Central memory CD8-positive, alpha-beta T cell (primary cell): ENCODE results near the gene NFAM1.

Experiments used
- ATAC-seq: fragments of 150-1000 bp; cut with Tn5 transposase; replicated peaks from 2 replicates; pipeline ENCODE4 v1.10.0; 2022; ENCODE audit warnings: mild to moderate bottlenecking, moderate FRiP score, moderate number of reproducible peaks; ENCODE audit not compliant: poor library complexity, severe bottlenecking; ENCODE audit errors: extremely low read depth
- DNase-seq, 2 donors: peaks; one replicate each; pipeline ENCODE4 v3.0.0; 2021; ENCODE audit warnings: low spot score in 2 of 2
- H3K27ac Mint-ChIP-seq: one replicate; pipeline ENCODE4 v1.8.0; 2022; ENCODE audit warnings: low read depth, mild to moderate bottlenecking, moderate library complexity, mixed read lengths
- H3K27me3 Mint-ChIP-seq: one replicate; pipeline ENCODE4 v1.8.0; 2022; ENCODE audit warnings: mixed read lengths
- H3K36me3 Mint-ChIP-seq: one replicate; pipeline ENCODE4 v1.8.0; 2022; ENCODE audit warnings: mild to moderate bottlenecking, moderate library complexity, mixed read lengths; ENCODE audit not compliant: insufficient read depth
- H3K4me1 Mint-ChIP-seq: one replicate; pipeline ENCODE4 v1.8.0; 2022; ENCODE audit warnings: mixed read lengths
- H3K4me3 Mint-ChIP-seq: one replicate; pipeline ENCODE4 v1.8.0; 2022; ENCODE audit warnings: mild to moderate bottlenecking, moderate library complexity, mixed read lengths
- H3K9me3 Mint-ChIP-seq: one replicate; pipeline ENCODE4 v1.8.0; 2022; ENCODE audit warnings: mixed read lengths

Gene NFAM1

GRCh38 chr22:42418811-42419242 lies 13.4 kb downstream of the NFAM1 start:
- H3K27me3 Mint-ChIP-seq, result peaks cover 39% of the 10 kb centered on the region
- peaks cover 3% of the 10 kb centered on the region for H3K36me3 Mint-ChIP-seq
- DNase-seq, result no peak
- no peaks in the 10 kb centered on the region for H3K9me3 Mint-ChIP-seq
- ATAC-seq, result no peak
- H3K4me3 Mint-ChIP-seq, result no peak overlapping the region
- H3K4me1 Mint-ChIP-seq, result peaks cover 5% of the 10 kb centered on the region
- peak overlapping the region; percentile 38 for H3K27ac Mint-ChIP-seq

GRCh38 chr22:42417645-42418305 lies 14.4 kb downstream of the NFAM1 start:
- Mint-ChIP-seq H3K9me3 (no peaks in the 10 kb centered on the region), H3K4me1 (peaks cover 5% of the 10 kb centered on the region), H3K36me3 (peaks cover 3% of the 10 kb centered on the region), H3K27ac (no peak overlapping the region), H3K27me3 (peaks cover 39% of the 10 kb centered on the region), H3K4me3 (no peak overlapping the region)
- no peak for ATAC-seq
- no peak for DNase-seq

GRCh38 chr22:42416671-42417230 lies 15.5 kb downstream of the NFAM1 start:
- no peak overlapping the region for H3K4me3 Mint-ChIP-seq
- no peaks in the 10 kb centered on the region for H3K36me3 Mint-ChIP-seq
- peaks cover 5% of the 10 kb centered on the region for H3K4me1 Mint-ChIP-seq
- H3K27me3 Mint-ChIP-seq, result peaks cover 39% of the 10 kb centered on the region
- DNase-seq (no peak), ATAC-seq (no peak)
- H3K9me3 Mint-ChIP-seq, result no peaks in the 10 kb centered on the region
- H3K27ac Mint-ChIP-seq, result no peak overlapping the region

GRCh38 chr22:42414565-42415303 lies 17.5 kb downstream of the NFAM1 start:
- Mint-ChIP-seq H3K9me3 (no peaks in the 10 kb centered on the region), H3K4me1 (no peaks in the 10 kb centered on the region), H3K4me3 (no peak overlapping the region), H3K27me3 (peaks cover 36% of the 10 kb centered on the region), H3K27ac (no peak overlapping the region), H3K36me3 (no peaks in the 10 kb centered on the region)
- no peak for DNase-seq
- ATAC-seq, result no peak

GRCh38 chr22:42414021-42414420 lies 18.2 kb downstream of the NFAM1 start:
- DNase-seq (no peak), ATAC-seq (no peak)
- H3K4me3 Mint-ChIP-seq, result no peak overlapping the region
- H3K36me3 Mint-ChIP-seq, result no peaks in the 10 kb centered on the region
- H3K27ac Mint-ChIP-seq, result no peak overlapping the region
- H3K27me3 Mint-ChIP-seq, result peaks cover 29% of the 10 kb centered on the region
- H3K9me3 Mint-ChIP-seq, result no peaks in the 10 kb centered on the region
- no peaks in the 10 kb centered on the region for H3K4me1 Mint-ChIP-seq

- H3K4me3 Mint-ChIP-seq, result no peak overlapping the region
- H3K27me3 Mint-ChIP-seq, result peaks cover 19% of the 10 kb centered on the region
- no peaks in the 10 kb centered on the region for H3K36me3 Mint-ChIP-seq
- DNase-seq (no peak), ATAC-seq (no peak)
- no peak overlapping the region for H3K27ac Mint-ChIP-seq
- H3K4me1 Mint-ChIP-seq, result no peaks in the 10 kb centered on the region
- no peaks in the 10 kb centered on the region for H3K9me3 Mint-ChIP-seq
These were observed 19.4 kb downstream of the NFAM1 start for GRCh38 chr22:42412744-42413333.

GRCh38 chr22:42410708-42411107 lies 21.5 kb downstream of the NFAM1 start:
- Mint-ChIP-seq H3K9me3 (no peaks in the 10 kb centered on the region), H3K4me3 (no peak overlapping the region), H3K27ac (no peak overlapping the region), H3K27me3 (peaks cover 7% of the 10 kb centered on the region), H3K4me1 (no peaks in the 10 kb centered on the region), H3K36me3 (no peaks in the 10 kb centered on the region)
- no peak for ATAC-seq
- DNase-seq, result no peak

GRCh38 chr22:42408810-42409529 lies 23.2 kb downstream of the NFAM1 start:
- Mint-ChIP-seq H3K4me3 (no peak overlapping the region), H3K4me1 (no peaks in the 10 kb centered on the region), H3K9me3 (no peaks in the 10 kb centered on the region), H3K27me3 (peaks cover 7% of the 10 kb centered on the region), H3K36me3 (no peaks in the 10 kb centered on the region), H3K27ac (no peak overlapping the region)
- DNase-seq, result no peak
- no peak for ATAC-seq

- Mint-ChIP-seq H3K4me3 (no peak overlapping the region), H3K27me3 (peaks cover 7% of the 10 kb centered on the region), H3K9me3 (no peaks in the 10 kb centered on the region), H3K4me1 (no peaks in the 10 kb centered on the region), H3K27ac (no peak overlapping the region), H3K36me3 (no peaks in the 10 kb centered on the region)
- DNase-seq, result no peak
- ATAC-seq, result no peak
These were observed 23.9 kb downstream of the NFAM1 start for GRCh38 chr22:42408276-42408675.

- Mint-ChIP-seq H3K27me3 (peaks cover 7% of the 10 kb centered on the region), H3K4me1 (no peaks in the 10 kb centered on the region), H3K4me3 (no peak overlapping the region), H3K27ac (no peak overlapping the region), H3K9me3 (no peaks in the 10 kb centered on the region), H3K36me3 (no peaks in the 10 kb centered on the region)
- DNase-seq (no peak), ATAC-seq (no peak)
These were observed 27.9 kb downstream of the NFAM1 start for GRCh38 chr22:42404266-42404665.

GRCh38 chr22:42401535-42402334 lies 30.5 kb downstream of the NFAM1 start:
- H3K27ac Mint-ChIP-seq, result no peak overlapping the region

More at GRCh38 chr22:42401535-42402334, 30.5 kb downstream of the NFAM1 start:
- peaks cover 7% of the 10 kb centered on the region for H3K27me3 Mint-ChIP-seq
- H3K9me3 Mint-ChIP-seq, result no peaks in the 10 kb centered on the region
- ATAC-seq (no peak), DNase-seq (no peak)
- no peaks in the 10 kb centered on the region for H3K36me3 Mint-ChIP-seq
- peaks cover 10% of the 10 kb centered on the region for H3K4me1 Mint-ChIP-seq
- H3K4me3 Mint-ChIP-seq, result no peak overlapping the region
